Peyer's patch (tissue), 4 donors: ENCODE measurements around the gene RILPL1. TPM values are rescaled to one million over a fixed set of nuclear protein-coding genes. Genes with fewer than 3 reads are reported as not detected.
A peak's percentile ranks its signal among the peaks of the same experiment; 100 is the strongest.
"Not testable (repeated sequence)": the region's sequence is repeated elsewhere in the genome, so short reads cannot be mapped to it uniquely, and the experiment has no call there.

Experiments
- DNase-seq, 3 donors: peaks; one replicate each; pipeline ENCODE4 v3.0.0-alpha.2; 2017 to 2019
- H3K27ac ChIP-seq, 4 donors: fragments of 200-600 bp; sonication (generic); one replicate each; pipeline ENCODE4 v1.5.1; 2016 to 2019
- H3K27me3 ChIP-seq, 2 donors: fragments of 200-600 bp; sonication (generic); one replicate each; pipeline ENCODE4 v1.5.1; 2019
- H3K36me3 ChIP-seq, 3 donors: fragments of 200-600 bp; sonication (generic); one replicate each; pipeline ENCODE4 v1.5.1; 2016 to 2019
- H3K4me1 ChIP-seq, 4 donors: fragments of 200-600 bp; sonication (generic); one replicate each; pipeline ENCODE4 v1.5.1; 2016 to 2019
- H3K4me3 ChIP-seq, 4 donors: fragments of 200-600 bp; sonication (generic); 1 replicate in 3 of 4; 2 replicates in 1 of 4; pipeline ENCODE4 v1.5.1; 2016 to 2019; ENCODE audit warnings: mild to moderate bottlenecking in 1 of 4
- H3K9me3 ChIP-seq, 4 donors: fragments of 200-600 bp; sonication (generic); one replicate each; pipeline ENCODE4 v1.5.1; 2016 to 2019; ENCODE audit warnings: mild to moderate bottlenecking in 1 of 4
- POLR2A ChIP-seq, 2 donors: fragments of 450-650 bp; IDR thresholded peaks; one replicate each; pipeline ENCODE4 v1.5.1; 2017; ENCODE audit warnings: antibody characterized with exemption in 2 of 2, mild to moderate bottlenecking in 2 of 2, moderate library complexity in 2 of 2
- total RNA-seq, 4 donors: library from RNA; depleted of rRNA; stranded (reverse); fragments of >200 nt; gene quantifications; one replicate each; pipeline ENCODE4 v1.1.0, GENCODE V29; 2016
- TF ChIP-seq, protein P1 (sequence below), 6 experiments: fragments of 450-650 bp in 4 of 6; fragments of 200-600 bp in 2 of 6; sonication (generic) in 1 of 6; IDR thresholded peaks; one replicate each; pipeline ENCODE4 v1.5.1; 2017 to 2019; ENCODE audit warnings: antibody characterized with exemption in 6 of 6, mild to moderate bottlenecking in 3 of 6, moderate library complexity in 1 of 6

Gene RILPL1
- total RNA-seq, 4 donors from 2014 or later: 1.4 to 29.7 (median 4.6) TPM

GRCh38 chr12:123472438-123472849 lies 61.1 kb downstream of the RILPL1 start:
- DNase-seq: no peak
- TF ChIP-seq, protein P1, sequence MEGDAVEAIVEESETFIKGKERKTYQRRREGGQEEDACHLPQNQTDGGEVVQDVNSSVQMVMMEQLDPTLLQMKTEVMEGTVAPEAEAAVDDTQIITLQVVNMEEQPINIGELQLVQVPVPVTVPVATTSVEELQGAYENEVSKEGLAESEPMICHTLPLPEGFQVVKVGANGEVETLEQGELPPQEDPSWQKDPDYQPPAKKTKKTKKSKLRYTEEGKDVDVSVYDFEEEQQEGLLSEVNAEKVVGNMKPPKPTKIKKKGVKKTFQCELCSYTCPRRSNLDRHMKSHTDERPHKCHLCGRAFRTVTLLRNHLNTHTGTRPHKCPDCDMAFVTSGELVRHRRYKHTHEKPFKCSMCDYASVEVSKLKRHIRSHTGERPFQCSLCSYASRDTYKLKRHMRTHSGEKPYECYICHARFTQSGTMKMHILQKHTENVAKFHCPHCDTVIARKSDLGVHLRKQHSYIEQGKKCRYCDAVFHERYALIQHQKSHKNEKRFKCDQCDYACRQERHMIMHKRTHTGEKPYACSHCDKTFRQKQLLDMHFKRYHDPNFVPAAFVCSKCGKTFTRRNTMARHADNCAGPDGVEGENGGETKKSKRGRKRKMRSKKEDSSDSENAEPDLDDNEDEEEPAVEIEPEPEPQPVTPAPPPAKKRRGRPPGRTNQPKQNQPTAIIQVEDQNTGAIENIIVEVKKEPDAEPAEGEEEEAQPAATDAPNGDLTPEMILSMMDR (IDR thresholded peaks at IDR 0.05): no peak
- no peak for TF ChIP-seq POLR2A (IDR thresholded peaks at IDR 0.05)
- H3K4me1 ChIP-seq: peaks cover 0 to 7% (median 0%) of the 10 kb centered on the region in 4 donors
- peaks cover 0 to 15% (median 0%) of the 10 kb centered on the region in 3 donors for H3K36me3 ChIP-seq
- H3K27ac ChIP-seq: no peak overlapping the region
- H3K9me3 ChIP-seq: no peaks in the 10 kb centered on the region
- H3K4me3 ChIP-seq: no peak overlapping the region
- H3K27me3 ChIP-seq: no peaks in the 10 kb centered on the region

DNA sequence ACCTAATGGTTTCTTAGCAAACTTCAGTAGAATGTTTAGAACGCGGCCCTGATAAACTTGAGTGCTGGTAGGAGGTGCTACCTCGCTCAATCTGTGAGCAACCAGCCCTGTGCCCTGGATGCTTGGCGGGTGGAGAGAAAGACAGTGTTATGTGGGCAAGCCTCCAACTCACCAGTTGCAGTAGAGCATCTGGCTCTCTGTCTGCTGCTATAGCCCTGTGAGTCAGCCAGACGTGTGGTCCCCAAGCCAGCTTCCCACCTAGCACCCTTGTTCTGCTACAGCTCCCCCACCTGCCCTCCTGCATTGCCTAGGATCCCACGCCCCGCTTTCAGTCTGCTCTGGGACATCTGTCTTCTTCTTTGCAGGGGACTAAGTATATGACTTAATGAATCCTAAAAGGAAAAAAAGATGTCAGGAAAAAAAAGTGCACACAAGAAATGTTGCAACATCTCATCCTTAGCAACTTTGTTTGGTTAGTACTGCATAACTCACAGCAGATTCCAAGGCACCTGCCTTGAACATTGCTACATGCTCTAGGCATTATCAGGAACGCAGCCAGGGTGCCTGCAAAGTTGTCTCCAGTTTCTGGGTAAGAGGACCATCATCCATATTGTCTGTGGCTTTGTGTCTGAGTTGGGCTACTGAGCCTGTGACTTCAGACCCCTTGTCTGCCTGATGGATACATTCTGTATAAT lies 62.0 kb downstream of the RILPL1 start:
- H3K36me3 ChIP-seq: peaks cover 0 to 15% (median 0%) of the 10 kb centered on the region in 3 donors
- H3K9me3 ChIP-seq: no peaks in the 10 kb centered on the region
- H3K27me3 ChIP-seq: no peaks in the 10 kb centered on the region
- no peak overlapping the region for H3K27ac ChIP-seq
- TF ChIP-seq POLR2A (IDR thresholded peaks at IDR 0.05): no peak
- TF ChIP-seq, protein P1 (IDR thresholded peaks at IDR 0.05): no peak
- peaks cover 0 to 7% (median 0%) of the 10 kb centered on the region in 4 donors for H3K4me1 ChIP-seq
- DNase-seq: no peak
- H3K4me3 ChIP-seq: no peak overlapping the region

- DNase-seq: no peak
- H3K36me3 ChIP-seq: peaks cover 0 to 20% (median 0%) of the 10 kb centered on the region in 3 donors
- H3K27me3 ChIP-seq: no peaks in the 10 kb centered on the region
- H3K9me3 ChIP-seq: no peaks in the 10 kb centered on the region
- TF ChIP-seq, protein P1 (IDR thresholded peaks at IDR 0.05): no peak
- no peak for TF ChIP-seq POLR2A (IDR thresholded peaks at IDR 0.05)
- H3K27ac ChIP-seq: no peak overlapping the region
- no peaks in the 10 kb centered on the region for H3K4me1 ChIP-seq
- H3K4me3 ChIP-seq: no peak overlapping the region
Measured at GRCh38 chr12:123469978-123470377, 63.5 kb downstream of the RILPL1 start.

DNA sequence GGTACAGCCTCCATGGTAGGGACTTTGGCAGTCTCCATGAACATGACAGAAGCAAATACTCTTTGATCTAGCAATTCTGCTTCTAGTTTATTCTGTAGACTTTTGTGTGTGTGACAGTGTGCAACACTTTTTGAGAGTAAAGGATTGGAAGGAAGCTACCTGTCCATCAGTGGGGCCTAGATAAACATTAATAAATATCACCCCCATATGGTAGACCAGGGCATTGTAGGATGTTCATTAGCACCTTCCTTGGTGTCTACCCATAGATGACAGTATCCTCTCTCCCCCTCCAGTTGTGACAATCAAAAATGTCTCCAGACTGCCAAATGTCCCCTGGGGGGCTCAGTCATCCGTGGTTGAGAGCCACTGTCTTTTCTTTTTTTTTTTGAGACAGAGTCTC lies 64.7 kb downstream of the RILPL1 start:
- H3K36me3 ChIP-seq: peaks cover 0 to 31% (median 0%) of the 10 kb centered on the region in 3 donors
- no peaks in the 10 kb centered on the region for H3K4me1 ChIP-seq
- no peak overlapping the region for H3K27ac ChIP-seq
- no peak overlapping the region for H3K4me3 ChIP-seq
- TF ChIP-seq, protein P1 (IDR thresholded peaks at IDR 0.05): peak in 3 of 6 experiments; percentile 31 to 34 (median 31)
- no peak for TF ChIP-seq POLR2A (IDR thresholded peaks at IDR 0.05)
- H3K9me3 ChIP-seq: no peaks in the 10 kb centered on the region
- no peaks in the 10 kb centered on the region for H3K27me3 ChIP-seq
- no peak for DNase-seq

DNA sequence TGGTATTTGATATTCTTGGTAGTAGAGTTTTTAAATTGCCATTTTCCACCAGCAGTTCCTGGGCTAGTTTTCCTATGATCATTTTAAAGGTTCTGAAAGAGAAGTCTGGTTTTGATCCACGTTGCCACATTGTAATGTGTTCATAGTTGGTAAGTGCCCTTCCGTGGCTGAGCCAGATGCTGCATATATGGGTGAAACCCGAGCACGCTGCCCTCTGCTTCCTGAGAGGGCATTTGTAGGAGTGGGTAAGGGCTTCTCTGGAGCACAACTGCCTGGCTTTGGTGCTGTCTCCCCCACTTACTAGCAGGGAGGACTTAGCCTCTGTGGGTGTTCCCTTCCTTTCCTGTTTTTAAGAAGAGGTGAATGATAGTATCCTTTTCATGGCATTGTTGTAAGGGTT lies 68.4 kb downstream of the RILPL1 start:
- H3K36me3 ChIP-seq: peaks cover 0 to 19% (median 0%) of the 10 kb centered on the region in 3 donors
- no peak overlapping the region for H3K4me3 ChIP-seq
- TF ChIP-seq POLR2A (IDR thresholded peaks at IDR 0.05): no peak
- TF ChIP-seq, protein P1 (IDR thresholded peaks at IDR 0.05): no peak
- no peak for DNase-seq
- H3K27me3 ChIP-seq: no peaks in the 10 kb centered on the region
- no peak overlapping the region for H3K27ac ChIP-seq
- peaks cover 0 to 1% (median under 1%) of the 10 kb centered on the region in 4 donors for H3K4me1 ChIP-seq
- H3K9me3 ChIP-seq: no peaks in the 10 kb centered on the region

- H3K36me3 ChIP-seq: peaks cover 0 to 19% (median 0%) of the 10 kb centered on the region in 3 donors
- H3K4me1 ChIP-seq: peaks cover 0 to 11% (median 5%) of the 10 kb centered on the region in 4 donors
- H3K27me3 ChIP-seq: not testable (repeated sequence)
Measured at GRCh38 chr12:123463174-123463573, 70.3 kb downstream of the RILPL1 start.

More at GRCh38 chr12:123463174-123463573, 70.3 kb downstream of the RILPL1 start:
- H3K9me3 ChIP-seq, H3K4me3 ChIP-seq, DNase-seq, H3K27ac ChIP-seq: not testable (repeated sequence)
